Measurements from ENCODE around the gene TBL2.

Gene TBL2

GRCh38 chr7:73537051-73537450 is 41.3 kb downstream of the TBL2 start:
- TF ChIP-seq SIN3A (IDR thresholded peaks at IDR 0.05; ENCODE audit: borderline replicate concordance, insufficient read depth, low read length) (no peak), FOXP2 (optimal IDR thresholded peaks at IDR 0.05; ENCODE audit: borderline replicate concordance, extremely low read depth, extremely low read length, insufficient read depth) (no peak), TAF1 (IDR thresholded peaks at IDR 0.05; ENCODE audit: borderline replicate concordance, insufficient read depth, low read length) (no peak), POLR2AphosphoS5 (IDR thresholded peaks at IDR 0.05; ENCODE audit: low read depth, low read length) (no peak)
- TF ChIP-seq, protein P1, sequence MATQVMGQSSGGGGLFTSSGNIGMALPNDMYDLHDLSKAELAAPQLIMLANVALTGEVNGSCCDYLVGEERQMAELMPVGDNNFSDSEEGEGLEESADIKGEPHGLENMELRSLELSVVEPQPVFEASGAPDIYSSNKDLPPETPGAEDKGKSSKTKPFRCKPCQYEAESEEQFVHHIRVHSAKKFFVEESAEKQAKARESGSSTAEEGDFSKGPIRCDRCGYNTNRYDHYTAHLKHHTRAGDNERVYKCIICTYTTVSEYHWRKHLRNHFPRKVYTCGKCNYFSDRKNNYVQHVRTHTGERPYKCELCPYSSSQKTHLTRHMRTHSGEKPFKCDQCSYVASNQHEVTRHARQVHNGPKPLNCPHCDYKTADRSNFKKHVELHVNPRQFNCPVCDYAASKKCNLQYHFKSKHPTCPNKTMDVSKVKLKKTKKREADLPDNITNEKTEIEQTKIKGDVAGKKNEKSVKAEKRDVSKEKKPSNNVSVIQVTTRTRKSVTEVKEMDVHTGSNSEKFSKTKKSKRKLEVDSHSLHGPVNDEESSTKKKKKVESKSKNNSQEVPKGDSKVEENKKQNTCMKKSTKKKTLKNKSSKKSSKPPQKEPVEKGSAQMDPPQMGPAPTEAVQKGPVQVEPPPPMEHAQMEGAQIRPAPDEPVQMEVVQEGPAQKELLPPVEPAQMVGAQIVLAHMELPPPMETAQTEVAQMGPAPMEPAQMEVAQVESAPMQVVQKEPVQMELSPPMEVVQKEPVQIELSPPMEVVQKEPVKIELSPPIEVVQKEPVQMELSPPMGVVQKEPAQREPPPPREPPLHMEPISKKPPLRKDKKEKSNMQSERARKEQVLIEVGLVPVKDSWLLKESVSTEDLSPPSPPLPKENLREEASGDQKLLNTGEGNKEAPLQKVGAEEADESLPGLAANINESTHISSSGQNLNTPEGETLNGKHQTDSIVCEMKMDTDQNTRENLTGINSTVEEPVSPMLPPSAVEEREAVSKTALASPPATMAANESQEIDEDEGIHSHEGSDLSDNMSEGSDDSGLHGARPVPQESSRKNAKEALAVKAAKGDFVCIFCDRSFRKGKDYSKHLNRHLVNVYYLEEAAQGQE (IDR thresholded peaks at IDR 0.05; ENCODE audit: insufficient read depth in 1 of 2, low read depth in 2 of 2, low read length in 2 of 2) = no peak

DNA sequence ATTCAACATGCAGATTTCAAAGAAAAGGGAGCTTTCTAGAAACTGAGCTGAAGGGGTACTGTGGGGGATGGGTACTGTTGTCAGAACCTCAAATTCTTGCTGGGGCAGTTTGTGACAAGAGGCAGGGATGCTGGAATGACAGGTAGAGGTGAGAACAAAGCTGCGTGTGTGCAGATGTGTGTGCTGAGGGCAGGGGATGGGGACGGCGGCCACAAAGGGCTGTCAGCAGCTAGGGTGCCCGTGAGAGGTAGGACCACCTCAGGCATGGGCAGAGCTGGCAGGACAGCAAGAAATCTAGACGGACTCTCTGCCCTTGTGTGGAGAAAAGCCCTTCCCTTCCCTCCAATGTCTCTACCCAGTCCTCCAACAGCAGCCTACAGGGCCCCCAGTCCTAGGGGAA is 41.9 kb downstream of the TBL2 start:
- TF ChIP-seq TAF1 (IDR thresholded peaks at IDR 0.05; ENCODE audit: borderline replicate concordance, insufficient read depth, low read length) (no peak), FOXP2 (optimal IDR thresholded peaks at IDR 0.05; ENCODE audit: borderline replicate concordance, extremely low read depth, extremely low read length, insufficient read depth) (no peak)

GRCh38 chr7:73533742-73534141 is 44.6 kb downstream of the TBL2 start:
- TF ChIP-seq, protein P1 (IDR thresholded peaks at IDR 0.05; ENCODE audit: insufficient read depth in 1 of 2, low read depth in 2 of 2, low read length in 2 of 2) = no peak
- TF ChIP-seq FOXP2 (optimal IDR thresholded peaks at IDR 0.05; ENCODE audit: borderline replicate concordance, extremely low read depth, extremely low read length, insufficient read depth) = no peak
- no peak for TF ChIP-seq POLR2AphosphoS5 (IDR thresholded peaks at IDR 0.05; ENCODE audit: low read depth, low read length)
- TF ChIP-seq SIN3A (IDR thresholded peaks at IDR 0.05; ENCODE audit: borderline replicate concordance, insufficient read depth, low read length) = no peak
- TF ChIP-seq TAF1 (IDR thresholded peaks at IDR 0.05; ENCODE audit: borderline replicate concordance, insufficient read depth, low read length) = no peak

DNA sequence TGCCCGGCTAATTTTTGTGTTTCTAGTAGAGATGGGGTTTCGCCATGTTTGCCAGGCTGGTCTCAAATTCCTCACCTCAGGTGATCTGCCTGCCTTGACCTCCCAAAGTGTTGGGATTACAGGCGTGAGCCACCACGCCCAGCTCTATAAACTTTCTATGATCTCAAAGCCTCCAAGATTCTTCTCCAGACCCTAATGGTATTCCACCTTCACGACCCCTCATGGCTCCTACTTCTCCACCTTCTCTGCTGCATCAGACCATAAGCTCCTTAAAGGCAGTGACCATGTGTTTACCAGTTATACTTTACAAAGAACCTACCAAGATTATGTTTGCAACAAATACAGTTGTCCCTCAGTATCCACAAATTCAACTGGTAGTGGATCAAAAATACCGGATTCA is 46.2 kb downstream of the TBL2 start:
- no peak for TF ChIP-seq SIN3A (IDR thresholded peaks at IDR 0.05; ENCODE audit: borderline replicate concordance, insufficient read depth, low read length)
- no peak for TF ChIP-seq FOXP2 (optimal IDR thresholded peaks at IDR 0.05; ENCODE audit: borderline replicate concordance, extremely low read depth, extremely low read length, insufficient read depth)
- TF ChIP-seq TAF1 (IDR thresholded peaks at IDR 0.05; ENCODE audit: borderline replicate concordance, insufficient read depth, low read length) = no peak

- TF ChIP-seq TAF1 (IDR thresholded peaks at IDR 0.05; ENCODE audit: borderline replicate concordance, insufficient read depth, low read length) (no peak), FOXP2 (optimal IDR thresholded peaks at IDR 0.05; ENCODE audit: borderline replicate concordance, extremely low read depth, extremely low read length, insufficient read depth) (no peak), POLR2AphosphoS5 (IDR thresholded peaks at IDR 0.05; ENCODE audit: low read depth, low read length) (no peak), SIN3A (IDR thresholded peaks at IDR 0.05; ENCODE audit: borderline replicate concordance, insufficient read depth, low read length) (no peak)
- TF ChIP-seq, protein P1 (IDR thresholded peaks at IDR 0.05; ENCODE audit: insufficient read depth in 1 of 2, low read depth in 2 of 2, low read length in 2 of 2) = no peak
Observed at GRCh38 chr7:73530800-73531199, 47.6 kb downstream of the TBL2 start.

GRCh38 chr7:73526896-73527821 is 51.2 kb downstream of the TBL2 start:
- TF ChIP-seq POLR2AphosphoS5 (IDR thresholded peaks at IDR 0.05; ENCODE audit: low read depth, low read length) = no peak
- TF ChIP-seq, protein P1 (IDR thresholded peaks at IDR 0.05; ENCODE audit: insufficient read depth in 1 of 2, low read depth in 2 of 2, low read length in 2 of 2) = 0 out of 4 replicates have a peak, but pooled peaks of 1 of the 2 experiments have one; percentile 21

Measured in PFSK-1 (cell line).